ENCODE data around the gene CMTM4.

- TF ChIP-seq CTCF (conservative IDR thresholded peaks at IDR 0.05) (peak; percentile 82), ZFX (IDR thresholded peaks at IDR 0.05) (no peak)
These were observed 31.7 kb upstream of the CMTM4 start for GRCh38 chr16:66728117-66728787.
